SH-SY5Y (cell line): ENCODE data around the gene PPP2R2C.

Experiments used
- GATA2 ChIP-seq: IDR thresholded peaks from 2 replicates; pipeline ENCODE4 v1.6.1; 2011; ENCODE audit warnings: mild to moderate bottlenecking, low read depth, low read length
- GATA3 ChIP-seq: IDR thresholded peaks from 2 replicates; pipeline ENCODE4 v1.6.1; 2011; ENCODE audit warnings: low read depth, mild to moderate bottlenecking, low read length, moderate library complexity

The PPP2R2C gene

GRCh38 chr4:6367371-6367851 is 105.0 kb downstream of the PPP2R2C start:
- TF ChIP-seq GATA2 (no peak), GATA3 (no peak)

- TF ChIP-seq GATA2 (no peak), GATA3 (no peak)
Measured at GRCh38 chr4:6366581-6366980, 105.8 kb downstream of the PPP2R2C start.

GRCh38 chr4:6365545-6366086 is 106.8 kb downstream of the PPP2R2C start:
- TF ChIP-seq GATA2 (no peak), GATA3 (no peak)

GRCh38 chr4:6364581-6364980 is 107.8 kb downstream of the PPP2R2C start:
- TF ChIP-seq GATA2 (no peak), GATA3 (no peak)

GRCh38 chr4:6364146-6364545 is 108.3 kb downstream of the PPP2R2C start:
- TF ChIP-seq GATA2 (no peak), GATA3 (no peak)

- TF ChIP-seq GATA3 (no peak), GATA2 (no peak)
Measured at GRCh38 chr4:6362896-6363295, 109.5 kb downstream of the PPP2R2C start.

GRCh38 chr4:6362243-6362885 is 110.0 kb downstream of the PPP2R2C start:
- TF ChIP-seq GATA3 (no peak), GATA2 (no peak)

GRCh38 chr4:6361076-6361784 is 111.2 kb downstream of the PPP2R2C start:
- TF ChIP-seq GATA2 (no peak), GATA3 (no peak)

- no peak for TF ChIP-seq GATA3
- TF ChIP-seq GATA2 = no peak
Measured at GRCh38 chr4:6360385-6360784, 112.0 kb downstream of the PPP2R2C start.

- no peak for TF ChIP-seq GATA2
- no peak for TF ChIP-seq GATA3
Measured at GRCh38 chr4:6359536-6360308, 112.7 kb downstream of the PPP2R2C start.

- no peak for TF ChIP-seq GATA3
- no peak for TF ChIP-seq GATA2
Measured at GRCh38 chr4:6357476-6357875, 114.9 kb downstream of the PPP2R2C start.

GRCh38 chr4:6356076-6356560 is 116.3 kb downstream of the PPP2R2C start:
- TF ChIP-seq GATA2 = no peak
- no peak for TF ChIP-seq GATA3

GRCh38 chr4:6355052-6355451 is 117.4 kb downstream of the PPP2R2C start:
- TF ChIP-seq GATA3 (no peak), GATA2 (no peak)

GRCh38 chr4:6354626-6355025 is 117.8 kb downstream of the PPP2R2C start:
- TF ChIP-seq GATA2 (no peak), GATA3 (no peak)

GRCh38 chr4:6354119-6354518 is 118.3 kb downstream of the PPP2R2C start:
- TF ChIP-seq GATA2 (no peak), GATA3 (no peak)
